GM10248 (cell line): ENCODE measurements around the gene GPR65.

Experiments used
- CTCF ChIA-PET: fragments of 300-600 bp; sonication (Branson Sonifier 250); formaldehyde crosslinking; extraction: SDS; loops from one replicate; lab custom pipeline; 2021; ENCODE audit warnings: antibody characterized with exemption; lab: Yijun Ruan, JAX
- POLR2A ChIA-PET: fragments of 350-650 bp; sonication (Branson Sonifier 250); formaldehyde crosslinking; extraction: SDS; loops from one replicate; lab custom pipeline; 2020; ENCODE audit warnings: antibody characterized with exemption; lab: Yijun Ruan, JAX
- DNase-seq: peaks from one replicate; pipeline ENCODE4 v3.0.0; 2012; ENCODE audit errors: extremely low spot score
- CTCF ChIP-seq: IDR thresholded peaks from 2 replicates; pipeline ENCODE4 v1.5.1; 2012; ENCODE audit warnings: mild to moderate bottlenecking, low read depth; ENCODE audit errors: extremely low read depth, missing control alignments, control extremely low read depth

The GPR65 gene

GRCh38 chr14:88048351-88048750 lies 43.4 kb downstream of the GPR65 start:
- POLR2A ChIA-PET: no interaction called here
- no peak for TF ChIP-seq CTCF
- no peak for DNase-seq
- CTCF ChIA-PET: interaction anchor here (0.7 to 1.2 kb wide), 3 partner anchors 13 to 69 kb away, joined by 3 to 4 read pairs (median 3); no protein-coding TSS in a partner anchor

- TF ChIP-seq CTCF: no peak
- no peak for DNase-seq
- CTCF ChIA-PET: interaction anchor here (1.2 kb wide), 1 partner anchor 13 kb away, joined by 4 read pairs; no protein-coding TSS in a partner anchor
- POLR2A ChIA-PET: no interaction called here
These were observed 44.3 kb downstream of the GPR65 start for GRCh38 chr14:88049266-88049665.

GRCh38 chr14:88049936-88050335 lies 45.0 kb downstream of the GPR65 start:
- ChIA-PET CTCF (no interaction called here), POLR2A (no interaction called here)
- DNase-seq: no peak
- no peak for TF ChIP-seq CTCF

- TF ChIP-seq CTCF: no peak
- DNase-seq: no peak
- CTCF ChIA-PET: no interaction called here
- POLR2A ChIA-PET: no interaction called here
These were observed 55.6 kb downstream of the GPR65 start for GRCh38 chr14:88060576-88060975.

- DNase-seq: no peak
- TF ChIP-seq CTCF: no peak
- POLR2A ChIA-PET: no interaction called here
- CTCF ChIA-PET: interaction anchor here (1.1 to 1.4 kb wide), 4 partner anchors 10 to 31 kb away, joined by 3 to 6 read pairs (median 3); no protein-coding TSS in a partner anchor
These were observed 58.9 kb downstream of the GPR65 start for GRCh38 chr14:88063811-88064210.
